Measurements from ENCODE around the gene NBPF20. TPM values are rescaled to one million over a fixed set of nuclear protein-coding genes. Genes with fewer than 3 reads are reported as not detected.
"Not testable (repeated sequence)": the region's sequence is repeated elsewhere in the genome, so short reads cannot be mapped to it uniquely, and the experiment has no call there.

Gene NBPF20
- total RNA-seq, 1 donor from 2014 or later = 7.1 TPM

GRCh38 chr1:145424612-145425435, 579 bp downstream of the NBPF20 start:
- Mint-ChIP-seq H3K27ac (peak overlapping the region; percentile 87), H3K36me3 (ENCODE audit: low read depth) (peaks cover 12% of the 10 kb centered on the region), H3K4me3 (peak overlapping the region; percentile 99), H3K27me3 (peaks cover 21% of the 10 kb centered on the region)
- CTCF ChIA-PET; intact Hi-C loops (cut with micrococcal nuclease); H3K9me3 Mint-ChIP-seq; H3K4me1 Mint-ChIP-seq: not testable (repeated sequence)
- POLR2A ChIA-PET = interaction anchor here (0.6 kb wide), 1 partner anchor 40 kb away, joined by 3 read pairs; no protein-coding TSS in a partner anchor
- DNase-seq (peak; percentile 15), ATAC-seq (ENCODE audit: low read depth) (peak; percentile 77)

- H3K4me3 Mint-ChIP-seq; CTCF ChIA-PET; POLR2A ChIA-PET; DNase-seq; H3K4me1 Mint-ChIP-seq; H3K36me3 Mint-ChIP-seq (ENCODE audit: low read depth); H3K9me3 Mint-ChIP-seq; H3K27me3 Mint-ChIP-seq; ATAC-seq (ENCODE audit: low read depth); intact Hi-C loops (cut with micrococcal nuclease); H3K27ac Mint-ChIP-seq: not testable (repeated sequence)
Measured at GRCh38 chr1:145415149-145415548, 10.3 kb downstream of the NBPF20 start.

DNA sequence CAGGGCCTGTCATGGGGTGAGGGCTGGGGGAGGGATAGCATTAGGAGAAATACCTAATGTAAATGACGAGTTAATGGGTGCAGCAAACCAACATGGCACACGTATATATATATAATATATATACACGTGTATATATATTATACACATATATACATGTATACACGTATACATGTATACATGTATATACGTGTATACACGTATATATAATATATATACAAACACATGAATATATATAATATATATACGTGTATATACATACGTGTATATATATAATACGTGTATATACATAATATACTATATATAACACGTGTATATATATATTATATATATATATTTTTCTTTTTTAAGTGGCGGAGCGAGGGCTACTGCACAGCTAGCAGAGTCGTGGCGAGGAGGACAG, 18.1 kb downstream of the NBPF20 start:
- H3K27ac Mint-ChIP-seq; POLR2A ChIA-PET; H3K27me3 Mint-ChIP-seq; ATAC-seq (ENCODE audit: low read depth); H3K4me3 Mint-ChIP-seq; H3K9me3 Mint-ChIP-seq; intact Hi-C loops (cut with micrococcal nuclease); DNase-seq; H3K4me1 Mint-ChIP-seq; CTCF ChIA-PET; H3K36me3 Mint-ChIP-seq (ENCODE audit: low read depth): not testable (repeated sequence)

GRCh38 chr1:145404949-145405348, 20.5 kb downstream of the NBPF20 start:
- H3K4me3 Mint-ChIP-seq; H3K36me3 Mint-ChIP-seq (ENCODE audit: low read depth); H3K9me3 Mint-ChIP-seq; H3K27ac Mint-ChIP-seq; ATAC-seq (ENCODE audit: low read depth); CTCF ChIA-PET; DNase-seq; intact Hi-C loops (cut with micrococcal nuclease); POLR2A ChIA-PET; H3K27me3 Mint-ChIP-seq; H3K4me1 Mint-ChIP-seq: not testable (repeated sequence)

DNA sequence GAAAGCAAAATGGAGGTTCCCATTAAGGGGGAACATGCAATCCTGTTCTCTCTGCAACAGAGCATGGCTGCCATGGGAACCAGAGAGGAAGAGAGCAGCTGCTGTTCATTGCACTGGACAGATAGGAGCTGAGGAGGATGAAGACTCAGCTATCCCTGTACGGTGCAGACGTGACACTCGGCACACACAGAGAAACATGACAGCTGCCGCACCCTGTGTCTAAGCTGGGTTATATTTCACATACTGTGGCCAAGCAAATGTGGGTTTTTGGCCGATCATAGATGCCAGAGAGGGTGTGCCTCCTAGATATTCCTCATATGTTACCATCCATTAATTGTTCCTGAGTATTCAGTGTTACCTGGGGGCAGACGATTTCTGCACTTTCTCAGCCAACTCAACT, 24.7 kb downstream of the NBPF20 start:
- CTCF ChIA-PET; H3K4me3 Mint-ChIP-seq; intact Hi-C loops (cut with micrococcal nuclease); H3K27me3 Mint-ChIP-seq; H3K9me3 Mint-ChIP-seq; DNase-seq; H3K27ac Mint-ChIP-seq; H3K4me1 Mint-ChIP-seq; ATAC-seq (ENCODE audit: low read depth); POLR2A ChIA-PET; H3K36me3 Mint-ChIP-seq (ENCODE audit: low read depth): not testable (repeated sequence)

Other genes starting within 250 kb of the NBPF20 start
- gene PPIAL4D, start 183.4 kb downstream of the NBPF20 start, total RNA-seq = not detected in 2 replicates
- 29.7 and 32.1 TPM in 2 replicates for gene GPR89A, start 182.4 kb upstream of the NBPF20 start, total RNA-seq